C4-2B (cell line): ENCODE measurements around the gene PTPRN2.

Source experiments
- H3K27ac ChIP-seq: fragments of 450-650 bp; 2 replicates; pipeline ENCODE4 v1.5.1; 2017
- CTCF ChIP-seq: fragments of 450-650 bp; conservative IDR thresholded peaks from 2 replicates; pipeline ENCODE4 v1.5.1; 2017; ENCODE audit warnings: mild to moderate bottlenecking
- ZFX ChIP-seq: fragments of 450-650 bp; IDR thresholded peaks from 2 replicates; pipeline ENCODE4 v1.6.1; 2017

The PTPRN2 gene

GRCh38 chr7:157637216-157637949 lies 950.2 kb downstream of the PTPRN2 start:
- H3K27ac ChIP-seq, result peak overlapping the region; percentile 55
- TF ChIP-seq ZFX (no peak), CTCF (no peak)

GRCh38 chr7:157635669-157636068 lies 952.0 kb downstream of the PTPRN2 start:
- TF ChIP-seq ZFX (no peak), CTCF (no peak)
- no peak overlapping the region for H3K27ac ChIP-seq

GRCh38 chr7:157635148-157635500 lies 952.5 kb downstream of the PTPRN2 start:
- TF ChIP-seq ZFX, result no peak
- no peak for TF ChIP-seq CTCF
- H3K27ac ChIP-seq, result peak overlapping the region; percentile 11; the same call in 1 of the 2 replicates

- TF ChIP-seq CTCF (no peak), ZFX (no peak)
- peak overlapping the region; percentile 11; the same call in 1 of the 2 replicates for H3K27ac ChIP-seq
Measured at GRCh38 chr7:157634401-157635147, 953.0 kb downstream of the PTPRN2 start.

GRCh38 chr7:157633465-157634185 lies 954.0 kb downstream of the PTPRN2 start:
- TF ChIP-seq ZFX, result no peak
- TF ChIP-seq CTCF, result no peak
- no peak overlapping the region for H3K27ac ChIP-seq

GRCh38 chr7:157630301-157630853 lies 957.2 kb downstream of the PTPRN2 start:
- H3K27ac ChIP-seq, result peak overlapping the region; percentile 39
- no peak for TF ChIP-seq ZFX
- no peak for TF ChIP-seq CTCF

- no peak for TF ChIP-seq ZFX
- no peak for TF ChIP-seq CTCF
- no peak overlapping the region for H3K27ac ChIP-seq
Measured at GRCh38 chr7:157628456-157628855, 959.2 kb downstream of the PTPRN2 start.
